Parathyroid adenoma (tissue), 2 donors: ENCODE measurements around the gene PNPT1.

Experiments
- H2AFZ ChIP-seq: fragments of 300-600 bp; sonication (generic); one replicate; pipeline ENCODE4 v1.7.0; 2017; ENCODE audit warnings: antibody characterized with exemption, mild to moderate bottlenecking
- H3K27ac ChIP-seq: fragments of 300-600 bp; sonication (generic); one replicate; pipeline ENCODE4 v1.7.0; 2017
- H3K27me3 ChIP-seq: fragments of 300-600 bp; sonication (generic); one replicate; pipeline ENCODE4 v1.7.0; 2017; ENCODE audit warnings: low read length; ENCODE audit not compliant: control insufficient read depth, insufficient read depth
- H3K36me3 ChIP-seq: fragments of 300-600 bp; sonication (generic); one replicate; pipeline ENCODE4 v1.7.0; 2017; ENCODE audit warnings: low read length; ENCODE audit not compliant: control insufficient read depth, insufficient read depth
- H3K4me1 ChIP-seq: fragments of 300-600 bp; sonication (generic); one replicate; pipeline ENCODE4 v1.7.0; 2017; ENCODE audit warnings: control low read depth
- H3K4me2 ChIP-seq: fragments of 300-600 bp; sonication (generic); one replicate; pipeline ENCODE4 v1.7.0; 2017; ENCODE audit warnings: low read length
- H3K4me3 ChIP-seq: fragments of 300-600 bp; sonication (generic); one replicate; pipeline ENCODE4 v1.7.0; 2017; ENCODE audit warnings: low read depth, low read length
- H3K79me2 ChIP-seq: fragments of 300-600 bp; sonication (generic); one replicate; pipeline ENCODE4 v1.7.0; 2017; ENCODE audit warnings: control low read depth
- H3K9ac ChIP-seq: fragments of 300-600 bp; sonication (generic); one replicate; pipeline ENCODE4 v1.7.0; 2017; ENCODE audit warnings: mild to moderate bottlenecking
- H3K9me3 ChIP-seq: fragments of 300-600 bp; sonication (generic); one replicate; pipeline ENCODE4 v1.7.0; 2017; ENCODE audit warnings: low read length; ENCODE audit not compliant: control insufficient read depth
- TF ChIP-seq, protein P1 (sequence below): fragments of 300-600 bp; sonication (generic); IDR thresholded peaks from one replicate; pipeline ENCODE4 v1.7.0; 2017; ENCODE audit warnings: antibody characterized with exemption, mild to moderate bottlenecking
- donor health status: primary hyperparathyroidism.

The PNPT1 gene

DNA sequence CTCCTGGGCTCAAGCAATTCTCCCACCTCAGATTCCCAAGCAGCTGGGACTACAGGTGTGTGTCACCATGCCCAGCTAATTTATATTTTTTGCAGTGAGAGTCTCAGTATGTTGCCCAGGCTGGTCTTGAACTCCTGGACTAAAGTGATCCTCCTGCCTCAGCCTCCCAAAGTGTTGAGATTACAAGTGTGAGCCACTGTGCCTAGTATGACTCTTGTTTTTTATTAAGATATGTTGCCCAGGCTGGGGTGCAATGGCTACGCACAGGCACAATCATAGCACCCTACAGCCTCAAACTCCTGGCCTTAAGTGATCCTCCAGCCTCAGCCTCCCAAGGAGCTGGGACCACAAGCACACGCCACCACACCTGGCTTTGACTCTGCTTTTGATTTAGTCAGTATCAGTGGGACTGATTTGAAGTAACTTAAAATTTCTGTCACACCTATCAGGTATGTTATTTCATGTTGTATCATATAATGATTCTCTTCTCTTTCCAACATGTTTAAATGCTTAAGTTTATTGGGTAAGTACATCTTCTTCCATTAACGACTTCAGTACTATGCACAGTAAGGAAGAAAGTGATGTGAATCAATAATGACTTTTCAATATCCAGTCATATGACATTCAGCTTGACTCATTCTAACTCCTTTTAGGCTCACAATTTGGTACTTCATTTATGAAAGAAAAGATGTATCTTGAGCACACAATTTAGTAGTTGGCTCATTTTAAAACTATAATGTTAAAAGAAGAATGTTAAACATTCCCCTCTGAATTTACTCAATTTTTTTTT lies 82.5 kb downstream of the PNPT1 start:
- TF ChIP-seq, protein P1, sequence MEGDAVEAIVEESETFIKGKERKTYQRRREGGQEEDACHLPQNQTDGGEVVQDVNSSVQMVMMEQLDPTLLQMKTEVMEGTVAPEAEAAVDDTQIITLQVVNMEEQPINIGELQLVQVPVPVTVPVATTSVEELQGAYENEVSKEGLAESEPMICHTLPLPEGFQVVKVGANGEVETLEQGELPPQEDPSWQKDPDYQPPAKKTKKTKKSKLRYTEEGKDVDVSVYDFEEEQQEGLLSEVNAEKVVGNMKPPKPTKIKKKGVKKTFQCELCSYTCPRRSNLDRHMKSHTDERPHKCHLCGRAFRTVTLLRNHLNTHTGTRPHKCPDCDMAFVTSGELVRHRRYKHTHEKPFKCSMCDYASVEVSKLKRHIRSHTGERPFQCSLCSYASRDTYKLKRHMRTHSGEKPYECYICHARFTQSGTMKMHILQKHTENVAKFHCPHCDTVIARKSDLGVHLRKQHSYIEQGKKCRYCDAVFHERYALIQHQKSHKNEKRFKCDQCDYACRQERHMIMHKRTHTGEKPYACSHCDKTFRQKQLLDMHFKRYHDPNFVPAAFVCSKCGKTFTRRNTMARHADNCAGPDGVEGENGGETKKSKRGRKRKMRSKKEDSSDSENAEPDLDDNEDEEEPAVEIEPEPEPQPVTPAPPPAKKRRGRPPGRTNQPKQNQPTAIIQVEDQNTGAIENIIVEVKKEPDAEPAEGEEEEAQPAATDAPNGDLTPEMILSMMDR = no peak
- Histone ChIP-seq H3K27ac (no peak overlapping the region), H3K27me3 (no peaks in the 10 kb centered on the region), H3K9ac (no peak overlapping the region), H3K79me2 (peaks cover 55% of the 10 kb centered on the region), H2AFZ (no peak overlapping the region), H3K9me3 (no peaks in the 10 kb centered on the region), H3K4me2 (no peak overlapping the region), H3K36me3 (no peaks in the 10 kb centered on the region), H3K4me3 (no peak overlapping the region), H3K4me1 (peaks cover 5% of the 10 kb centered on the region)

DNA sequence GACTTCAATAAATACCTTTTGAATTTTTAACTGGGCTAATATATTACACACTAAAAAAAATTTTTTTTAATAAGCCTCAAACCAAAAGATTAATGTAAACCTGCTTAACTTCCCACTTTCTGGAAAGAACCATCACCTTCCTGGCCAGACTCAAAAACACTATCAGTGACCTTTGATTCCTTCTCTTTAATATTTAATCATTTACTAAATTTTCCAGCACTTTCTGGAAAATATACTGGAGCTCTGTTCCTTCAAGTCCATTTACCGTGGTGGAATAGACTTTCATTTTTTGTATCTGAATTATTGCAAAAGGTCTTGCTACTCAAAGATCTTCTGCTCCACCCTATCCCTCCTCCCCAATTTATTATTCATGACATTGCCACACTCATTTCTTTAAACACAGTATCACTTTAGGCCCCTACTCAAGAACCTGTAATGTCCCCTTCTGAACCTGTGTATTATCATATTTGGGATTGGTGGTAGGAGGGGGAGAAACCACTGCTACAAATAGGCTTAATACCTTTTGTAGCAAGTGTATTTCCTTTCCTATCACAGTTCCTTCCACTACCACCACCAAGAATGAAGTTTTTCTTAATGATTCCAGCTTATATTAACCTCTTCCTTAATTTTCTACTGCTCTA lies 83.6 kb downstream of the PNPT1 start:
- Histone ChIP-seq H3K36me3 (no peaks in the 10 kb centered on the region), H3K4me1 (peaks cover 5% of the 10 kb centered on the region), H3K9ac (no peak overlapping the region), H3K27me3 (no peaks in the 10 kb centered on the region), H2AFZ (no peak overlapping the region), H3K4me2 (peak overlapping the region; percentile 20), H3K4me3 (no peak overlapping the region), H3K9me3 (no peaks in the 10 kb centered on the region), H3K79me2 (peaks cover 57% of the 10 kb centered on the region), H3K27ac (no peak overlapping the region)
- TF ChIP-seq, protein P1 = no peak

DNA sequence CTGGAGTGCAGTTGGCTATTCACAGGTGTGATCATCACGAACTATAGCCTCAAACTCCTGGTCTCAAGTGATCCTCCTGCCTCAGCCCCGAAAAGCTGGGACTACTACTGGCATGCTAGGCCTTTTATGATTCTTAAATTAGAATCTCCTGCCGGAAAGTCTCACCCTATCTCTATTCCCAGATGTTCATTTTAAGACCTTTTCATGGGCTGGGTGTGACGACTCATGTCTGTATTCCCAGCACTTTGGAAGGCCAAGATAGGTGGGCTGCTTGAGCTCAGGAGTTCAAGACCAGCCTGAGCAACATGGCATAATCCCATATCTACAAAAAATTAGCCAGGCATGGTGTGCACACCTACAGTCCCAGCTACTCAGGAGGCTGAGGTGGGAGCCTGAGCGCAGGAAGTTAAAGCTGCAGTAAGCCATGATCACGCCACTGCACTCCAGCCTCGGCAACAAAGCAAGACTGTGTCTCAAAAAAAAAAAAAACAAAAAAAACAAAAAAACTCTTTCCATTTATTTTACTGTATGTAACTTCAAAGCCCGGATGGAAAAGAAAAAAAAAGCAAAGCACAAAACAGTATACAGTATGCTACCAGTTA lies 84.3 kb downstream of the PNPT1 start:
- Histone ChIP-seq H3K27me3 (no peaks in the 10 kb centered on the region), H3K4me2 (no peak overlapping the region), H3K79me2 (peaks cover 62% of the 10 kb centered on the region), H2AFZ (no peak overlapping the region), H3K27ac (no peak overlapping the region), H3K9ac (no peak overlapping the region), H3K4me3 (no peak overlapping the region), H3K4me1 (peaks cover 5% of the 10 kb centered on the region), H3K9me3 (no peaks in the 10 kb centered on the region), H3K36me3 (no peaks in the 10 kb centered on the region)
- TF ChIP-seq, protein P1 = no peak

DNA sequence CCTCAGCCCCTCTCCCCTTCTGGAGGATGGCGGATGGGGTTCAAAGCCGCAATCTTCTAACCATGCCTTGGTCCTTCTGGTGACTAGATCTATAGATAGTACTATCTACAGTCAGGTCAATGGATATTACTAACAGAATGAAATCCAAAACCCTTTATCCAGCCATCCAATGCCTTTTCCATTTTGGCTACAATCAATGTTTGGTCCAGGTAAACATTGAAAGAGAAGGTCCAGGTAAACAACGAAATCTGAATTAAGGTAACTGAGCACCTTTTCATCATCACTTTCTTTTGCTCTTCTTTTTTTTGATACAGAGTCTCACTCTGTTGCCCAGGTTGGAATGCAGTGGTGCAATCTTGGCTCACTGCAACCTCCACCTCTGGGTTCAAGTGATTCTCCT lies 85.9 kb downstream of the PNPT1 start:
- Histone ChIP-seq H3K9me3 (no peaks in the 10 kb centered on the region), H3K79me2 (peaks cover 64% of the 10 kb centered on the region), H3K9ac (no peak overlapping the region), H3K4me3 (no peak overlapping the region), H3K27ac (no peak overlapping the region), H3K36me3 (no peaks in the 10 kb centered on the region), H2AFZ (no peak overlapping the region), H3K4me1 (peaks cover 5% of the 10 kb centered on the region), H3K4me2 (no peak overlapping the region), H3K27me3 (no peaks in the 10 kb centered on the region)
- TF ChIP-seq, protein P1 = no peak
